Stomach (tissue), 9 donors: ENCODE data around the gene TSLP. TPM values are rescaled to one million over a fixed set of nuclear protein-coding genes. Genes with fewer than 3 reads are reported as not detected.
A peak's percentile ranks its signal among the peaks of the same experiment; 100 is the strongest.

Experiments used
- DNase-seq, 2 donors: peaks; one replicate each; pipeline versions ENCODE4 v3.0.0 to v3.0.0-alpha.2; 2013 to 2019
- H3K27ac ChIP-seq, 5 donors: fragments of 200-600 bp in 4 of 5; sonication (generic) in 4 of 5; one replicate each; pipeline ENCODE4 v1.5.1; 2013 to 2019; ENCODE audit warnings: mild to moderate bottlenecking in 1 of 5, moderate library complexity in 1 of 5
- H3K27me3 ChIP-seq, 3 donors: fragments of 200-600 bp; sonication (generic); one replicate each; pipeline ENCODE4 v1.5.1; 2017 to 2019; ENCODE audit warnings: mixed run types in 1 of 3
- H3K36me3 ChIP-seq, 4 donors: fragments of 200-600 bp; sonication (generic); 1 replicate in 3 of 4; 2 replicates in 1 of 4; pipeline ENCODE4 v1.5.1; 2016 to 2019
- H3K4me1 ChIP-seq, 4 donors: fragments of 200-600 bp; sonication (generic); one replicate each; pipeline ENCODE4 v1.5.1; 2016 to 2019
- H3K4me3 ChIP-seq, 4 donors: fragments of 200-600 bp; sonication (generic) in 3 of 4; one replicate each; pipeline ENCODE4 v1.5.1; 2016 to 2019; ENCODE audit warnings: mild to moderate bottlenecking in 1 of 4
- H3K9me3 ChIP-seq, 4 donors: fragments of 200-600 bp; sonication (generic); one replicate each; pipeline ENCODE4 v1.5.1; 2016 to 2019
- CTCF ChIP-seq, 7 experiments: fragments of 450-650 bp in 4 of 7; fragments of 200-600 bp in 3 of 7; sonication (generic) in 3 of 7; IDR thresholded peaks; one replicate each; pipeline ENCODE4 v1.5.1; 2016 to 2019; ENCODE audit warnings: antibody characterized with exemption in 7 of 7, control low read depth in 2 of 7, mild to moderate bottlenecking in 1 of 7
- EP300 ChIP-seq: sonication (generic); formaldehyde crosslinking; IDR thresholded peaks from one replicate; pipeline ENCODE4 v1.6.1; 2017; ENCODE audit warnings: antibody characterized with exemption
- POLR2A ChIP-seq, 4 donors: fragments of 450-650 bp; IDR thresholded peaks; one replicate each; pipeline ENCODE4 v1.6.1; 2016; ENCODE audit warnings: antibody characterized with exemption in 4 of 4, control low read depth in 2 of 4, mild to moderate bottlenecking in 1 of 4, moderate library complexity in 1 of 4
- POLR2AphosphoS5 ChIP-seq, 3 donors: sonication (generic); formaldehyde crosslinking; IDR thresholded peaks; one replicate each; pipeline ENCODE4 v1.6.1; 2016; ENCODE audit warnings: antibody characterized with exemption in 3 of 3
- WGBS, 5 donors: extraction: QIAGEN DNeasy Blood & Tissue Kit in 3 of 5; methylation state at CpG; one replicate each; pipeline versions ENCODE4 v1.1.5 to v1.1.7; 2013 to 2018; 5-methylcytosine and 5-hydroxymethylcytosine counted together
- intact Hi-C: fragments of 100-400 bp; cut with DNase I; formaldehyde crosslinking; loops from one replicate; pipeline ENCODE4 v1.15.1; 2023; ENCODE audit warnings: low total_unique reads
- polyA plus RNA-seq, 3 donors: library from polyadenylated mRNA; stranded (reverse); fragments of 200-250 nt; gene quantifications; one replicate each; pipeline ENCODE4 v1.2.3, GENCODE V29; 2013
- total RNA-seq, 5 donors: library from RNA; depleted of rRNA; stranded (reverse); fragments of >200 nt; gene quantifications; one replicate each; pipeline versions ENCODE4 v1.1.0 to v1.2.3, GENCODE V29; 2014 to 2016
- donor health status: healthy with polysubstance abuse.
- donor health status: Bipolar disorder and iron deficiency.
- donor health status: healthy.

TSLP gene
- total and polyA plus RNA-seq, 8 donors: 0.37 to 18.1 (median 3.1) TPM; not detected in 2

DNA sequence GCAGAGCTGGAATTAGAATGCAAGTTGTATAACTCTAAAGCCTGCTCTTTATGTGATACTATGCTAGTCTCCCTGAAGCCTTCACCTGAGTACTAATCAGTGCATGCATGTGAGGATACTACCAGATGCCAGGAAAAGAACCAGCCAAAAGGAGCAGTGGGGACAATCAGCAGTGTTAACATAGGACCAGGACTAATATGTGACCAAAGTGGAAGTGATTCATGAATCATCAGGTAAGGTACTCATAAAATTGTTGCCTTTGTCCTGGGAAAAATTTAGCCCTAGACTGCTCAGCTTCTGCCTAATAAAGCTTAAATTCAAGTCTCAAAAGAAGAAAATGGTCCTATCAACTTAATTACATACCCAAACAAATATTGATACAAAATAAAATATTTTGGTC lies 13.4 kb upstream of the TSLP start:
- no peak for DNase-seq
- no peak overlapping the region for H3K27ac ChIP-seq
- TF ChIP-seq POLR2A (IDR thresholded peaks at IDR 0.05) (no peak), CTCF (IDR thresholded peaks at IDR 0.05) (no peak), EP300 (no peak), POLR2AphosphoS5 (IDR thresholded peaks at IDR 0.05) (no peak)
- H3K9me3 ChIP-seq: peaks cover 0 to 6% (median 0%) of the 10 kb centered on the region in 4 donors
- no peaks in the 10 kb centered on the region for H3K4me1 ChIP-seq
- peaks cover 0 to 5% (median 0%) of the 10 kb centered on the region in 3 donors for H3K27me3 ChIP-seq
- H3K36me3 ChIP-seq: no peaks in the 10 kb centered on the region
- intact Hi-C loops: no loop called here
- no peak overlapping the region for H3K4me3 ChIP-seq

DNA sequence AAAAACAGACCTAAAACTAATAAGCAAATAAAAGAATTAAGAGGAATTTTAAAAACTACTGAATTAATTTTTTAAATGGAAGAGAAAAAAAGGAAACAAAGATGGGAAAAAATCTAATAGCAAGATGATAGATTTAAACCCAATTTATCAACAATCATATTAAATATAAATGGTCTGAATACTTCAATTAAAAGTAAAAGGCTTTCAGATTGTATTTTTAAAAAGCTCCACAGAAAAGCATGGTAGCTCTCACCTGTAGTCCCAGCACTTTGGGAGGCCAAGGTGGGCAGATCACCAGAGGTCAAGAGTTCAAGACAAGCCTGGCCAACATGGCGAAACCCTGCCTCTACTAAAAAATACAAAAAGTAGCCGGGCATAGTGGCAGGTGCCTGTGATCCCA lies 11.3 kb upstream of the TSLP start:
- intact Hi-C loops: no loop called here
- WGBS, 5 donors: 85 to 98% (median 90%) methylated on average over 2 of the region's 2 CpGs

DNA sequence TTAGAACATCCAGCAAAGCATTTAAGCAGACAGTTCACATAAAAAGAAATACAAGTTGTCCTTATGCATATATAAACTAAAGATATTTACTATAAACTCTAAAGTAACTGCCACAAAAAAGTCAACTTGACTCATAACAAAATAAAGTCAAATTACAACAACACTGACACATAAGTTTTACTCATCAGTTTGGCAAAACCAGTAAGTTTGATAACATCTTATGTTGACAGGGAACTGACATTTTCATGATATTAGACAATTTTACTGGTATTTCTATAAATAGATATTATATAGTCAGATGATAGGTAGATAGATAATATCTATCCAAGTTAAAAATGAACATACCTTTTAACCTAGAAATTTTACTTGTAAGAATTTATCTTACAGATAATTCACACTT lies 9.9 kb upstream of the TSLP start:
- Histone ChIP-seq H3K9me3 (peaks cover 0 to 6% (median 0%) of the 10 kb centered on the region in 4 donors), H3K27me3 (peaks cover 0 to 9% (median 0%) of the 10 kb centered on the region in 3 donors), H3K36me3 (no peaks in the 10 kb centered on the region), H3K27ac (no peak overlapping the region), H3K4me3 (no peak overlapping the region), H3K4me1 (no peaks in the 10 kb centered on the region)
- DNase-seq: no peak
- TF ChIP-seq POLR2A (IDR thresholded peaks at IDR 0.05) (no peak), POLR2AphosphoS5 (IDR thresholded peaks at IDR 0.05) (no peak), CTCF (IDR thresholded peaks at IDR 0.05) (no peak)
- intact Hi-C loops: no loop called here

More for the DNA sequence above, 11.3 kb upstream of the TSLP start:
- no peak overlapping the region for H3K4me3 ChIP-seq
- H3K27me3 ChIP-seq: peaks cover 0 to 7% (median 0%) of the 10 kb centered on the region in 3 donors
- peaks cover 0 to 6% (median 0%) of the 10 kb centered on the region in 4 donors for H3K9me3 ChIP-seq
- no peaks in the 10 kb centered on the region for H3K4me1 ChIP-seq
- H3K27ac ChIP-seq: no peak overlapping the region
- H3K36me3 ChIP-seq: no peaks in the 10 kb centered on the region
- TF ChIP-seq POLR2A (IDR thresholded peaks at IDR 0.05): no peak
- no peak for TF ChIP-seq CTCF (IDR thresholded peaks at IDR 0.05)
- TF ChIP-seq POLR2AphosphoS5 (IDR thresholded peaks at IDR 0.05): no peak
- no peak for TF ChIP-seq EP300
- no peak for DNase-seq

DNA sequence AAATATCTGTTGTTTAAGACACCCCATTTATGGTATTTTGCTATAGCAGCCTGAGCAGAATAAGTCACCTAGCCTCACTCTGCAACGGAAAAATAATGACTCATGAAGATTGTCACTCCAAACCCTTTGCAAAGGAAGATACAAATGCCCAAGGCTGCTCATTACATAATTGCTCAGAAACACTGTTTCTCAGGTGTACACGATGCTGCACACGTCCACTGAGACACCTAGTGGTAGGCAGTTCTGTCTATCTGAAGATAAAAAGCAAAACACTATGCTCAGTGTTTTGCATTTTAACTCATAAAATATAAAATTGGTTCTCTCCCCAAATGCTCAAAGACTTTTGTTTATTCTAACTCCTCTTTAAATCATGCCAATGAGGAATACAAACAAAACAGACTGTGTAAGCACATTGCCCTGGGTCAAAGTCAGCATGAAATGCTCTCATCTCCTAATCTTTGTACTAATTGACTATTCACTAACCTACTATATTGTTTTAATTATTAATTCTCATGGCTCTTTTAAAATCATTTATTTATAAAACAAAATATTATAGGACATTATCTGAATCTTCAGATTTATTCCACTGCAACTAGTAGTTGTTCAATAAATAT lies 7.7 kb upstream of the TSLP start:
- peak in 1 of 2 donors; percentile 28 for DNase-seq
- no peak overlapping the region for H3K27ac ChIP-seq
- H3K4me3 ChIP-seq: no peak overlapping the region
- H3K27me3 ChIP-seq: peaks cover 0 to 12% (median 0%) of the 10 kb centered on the region in 3 donors
- no peaks in the 10 kb centered on the region for H3K4me1 ChIP-seq
- intact Hi-C loops: no loop called here
- TF ChIP-seq POLR2AphosphoS5 (IDR thresholded peaks at IDR 0.05) (no peak), CTCF (IDR thresholded peaks at IDR 0.05) (peak in 2 of 7 experiments; percentile 23 to 36)
- H3K9me3 ChIP-seq: peaks cover 0 to 6% (median 0%) of the 10 kb centered on the region in 4 donors
- 16 to 37% (median 22%) methylated on average over 3 of the region's 3 CpGs for WGBS, 5 donors
- H3K36me3 ChIP-seq: no peaks in the 10 kb centered on the region
